ENCODE data around the gene SRBD1.

The SRBD1 gene

GRCh38 chr2:45541450-45541849, 69.6 kb downstream of the SRBD1 start:
- H3K9me3 ChIP-seq (ENCODE audit: insufficient read depth, low read length): peaks cover 18% of the 10 kb centered on the region
- H3K4me3 ChIP-seq (ENCODE audit: low read length): no peak overlapping the region
- peaks cover 64% of the 10 kb centered on the region for H3K36me3 ChIP-seq (replicated peaks; ENCODE audit: low read depth, low read length)
- no peak overlapping the region for H3K9ac ChIP-seq (ENCODE audit: low read length)
- TF ChIP-seq CTCF (IDR thresholded peaks at IDR 0.05; ENCODE audit: low read depth, low read length) (no peak), EZH2phosphoT487 (IDR thresholded peaks at IDR 0.05; ENCODE audit: low read depth) (no peak)
- no peak overlapping the region for H2AFZ ChIP-seq (ENCODE audit: low read depth, low read length)
- H3K4me1 ChIP-seq (ENCODE audit: low read length): peaks cover 4% of the 10 kb centered on the region; the same call in 1 of the 2 replicates
- H3K79me2 ChIP-seq (ENCODE audit: low read length): no peaks in the 10 kb centered on the region
- no peaks in the 10 kb centered on the region for H3K27me3 ChIP-seq (ENCODE audit: low read depth, low read length)
- H3K4me2 ChIP-seq (ENCODE audit: low read length): no peak overlapping the region
- no peak overlapping the region for H3K27ac ChIP-seq (ENCODE audit: low read length)
- H4K20me1 ChIP-seq (ENCODE audit: insufficient read depth, low read length): no peaks in the 10 kb centered on the region

- Histone ChIP-seq H3K9me3 (ENCODE audit: insufficient read depth, low read length) (peaks cover 18% of the 10 kb centered on the region), H3K27me3 (ENCODE audit: low read depth, low read length) (no peaks in the 10 kb centered on the region), H3K9ac (ENCODE audit: low read length) (no peak overlapping the region), H3K27ac (ENCODE audit: low read length) (no peak overlapping the region), H3K4me3 (ENCODE audit: low read length) (no peak overlapping the region), H3K4me1 (ENCODE audit: low read length) (0 out of 2 replicates have a peak, but pooled peaks cover under 1% of the 10 kb centered on the region), H3K4me2 (ENCODE audit: low read length) (no peak overlapping the region), H4K20me1 (ENCODE audit: insufficient read depth, low read length) (no peaks in the 10 kb centered on the region), H2AFZ (ENCODE audit: low read depth, low read length) (no peak overlapping the region), H3K36me3 (replicated peaks; ENCODE audit: low read depth, low read length) (peaks cover 59% of the 10 kb centered on the region), H3K79me2 (ENCODE audit: low read length) (no peaks in the 10 kb centered on the region)
- TF ChIP-seq EZH2phosphoT487 (IDR thresholded peaks at IDR 0.05; ENCODE audit: low read depth) (no peak), CTCF (IDR thresholded peaks at IDR 0.05; ENCODE audit: low read depth, low read length) (no peak)
Observed at GRCh38 chr2:45540942-45541341, 70.1 kb downstream of the SRBD1 start.

- H3K9ac ChIP-seq (ENCODE audit: low read length): no peak overlapping the region
- TF ChIP-seq CTCF (IDR thresholded peaks at IDR 0.05; ENCODE audit: low read depth, low read length): no peak
- no peak for TF ChIP-seq EZH2phosphoT487 (IDR thresholded peaks at IDR 0.05; ENCODE audit: low read depth)
- no peak overlapping the region for H3K4me2 ChIP-seq (ENCODE audit: low read length)
- H2AFZ ChIP-seq (ENCODE audit: low read depth, low read length): no peak overlapping the region
- no peaks in the 10 kb centered on the region for H3K79me2 ChIP-seq (ENCODE audit: low read length)
- H3K27me3 ChIP-seq (ENCODE audit: low read depth, low read length): no peaks in the 10 kb centered on the region
- no peak overlapping the region for H3K27ac ChIP-seq (ENCODE audit: low read length)
- H3K4me3 ChIP-seq (ENCODE audit: low read length): no peak overlapping the region
- no peaks in the 10 kb centered on the region for H3K9me3 ChIP-seq (ENCODE audit: insufficient read depth, low read length)
- no peaks in the 10 kb centered on the region for H4K20me1 ChIP-seq (ENCODE audit: insufficient read depth, low read length)
- no peaks in the 10 kb centered on the region for H3K4me1 ChIP-seq (ENCODE audit: low read length)
- H3K36me3 ChIP-seq (replicated peaks; ENCODE audit: low read depth, low read length): peaks cover 7% of the 10 kb centered on the region
Observed at GRCh38 chr2:45533771-45534170, 77.3 kb downstream of the SRBD1 start.

GRCh38 chr2:45532181-45532580, 78.9 kb downstream of the SRBD1 start:
- TF ChIP-seq CTCF (IDR thresholded peaks at IDR 0.05; ENCODE audit: low read depth, low read length): no peak
- no peak for TF ChIP-seq EZH2phosphoT487 (IDR thresholded peaks at IDR 0.05; ENCODE audit: low read depth)
- no peak overlapping the region for H3K4me2 ChIP-seq (ENCODE audit: low read length)
- no peak overlapping the region for H3K4me3 ChIP-seq (ENCODE audit: low read length)
- no peaks in the 10 kb centered on the region for H3K79me2 ChIP-seq (ENCODE audit: low read length)
- no peak overlapping the region for H2AFZ ChIP-seq (ENCODE audit: low read depth, low read length)
- no peaks in the 10 kb centered on the region for H4K20me1 ChIP-seq (ENCODE audit: insufficient read depth, low read length)
- no peaks in the 10 kb centered on the region for H3K4me1 ChIP-seq (ENCODE audit: low read length)
- no peaks in the 10 kb centered on the region for H3K9me3 ChIP-seq (ENCODE audit: insufficient read depth, low read length)
- no peak overlapping the region for H3K9ac ChIP-seq (ENCODE audit: low read length)
- no peak overlapping the region for H3K27ac ChIP-seq (ENCODE audit: low read length)
- H3K36me3 ChIP-seq (replicated peaks; ENCODE audit: low read depth, low read length): no peaks in the 10 kb centered on the region
- H3K27me3 ChIP-seq (ENCODE audit: low read depth, low read length): no peaks in the 10 kb centered on the region

Data from OCI-LY3 (cell line).